ENCODE measurements around the gene COL5A1. TPM values are rescaled to one million over a fixed set of nuclear protein-coding genes. Genes with fewer than 3 reads are reported as not detected.

Gene COL5A1
- total RNA-seq, 1 donor, result 295 TPM

DNA sequence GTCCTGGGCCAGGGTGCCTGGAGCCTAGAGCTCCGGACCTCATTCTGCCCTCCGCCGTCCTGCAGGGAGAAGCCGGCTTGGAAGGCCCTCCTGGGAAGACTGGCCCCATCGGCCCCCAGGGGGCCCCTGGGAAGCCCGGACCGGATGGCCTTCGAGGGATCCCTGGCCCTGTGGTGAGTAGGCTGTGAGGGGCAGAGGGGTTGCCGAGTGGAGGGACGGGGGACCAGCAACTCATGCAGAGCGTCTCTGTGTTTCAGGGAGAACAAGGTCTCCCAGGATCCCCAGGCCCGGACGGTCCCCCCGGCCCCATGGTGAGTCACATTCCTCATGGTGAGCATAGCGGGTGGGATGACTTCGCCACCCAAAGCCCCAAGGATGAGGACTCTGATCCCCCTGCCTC is 177.0 kb downstream of the COL5A1 start:
- TF ChIP-seq, protein P1, sequence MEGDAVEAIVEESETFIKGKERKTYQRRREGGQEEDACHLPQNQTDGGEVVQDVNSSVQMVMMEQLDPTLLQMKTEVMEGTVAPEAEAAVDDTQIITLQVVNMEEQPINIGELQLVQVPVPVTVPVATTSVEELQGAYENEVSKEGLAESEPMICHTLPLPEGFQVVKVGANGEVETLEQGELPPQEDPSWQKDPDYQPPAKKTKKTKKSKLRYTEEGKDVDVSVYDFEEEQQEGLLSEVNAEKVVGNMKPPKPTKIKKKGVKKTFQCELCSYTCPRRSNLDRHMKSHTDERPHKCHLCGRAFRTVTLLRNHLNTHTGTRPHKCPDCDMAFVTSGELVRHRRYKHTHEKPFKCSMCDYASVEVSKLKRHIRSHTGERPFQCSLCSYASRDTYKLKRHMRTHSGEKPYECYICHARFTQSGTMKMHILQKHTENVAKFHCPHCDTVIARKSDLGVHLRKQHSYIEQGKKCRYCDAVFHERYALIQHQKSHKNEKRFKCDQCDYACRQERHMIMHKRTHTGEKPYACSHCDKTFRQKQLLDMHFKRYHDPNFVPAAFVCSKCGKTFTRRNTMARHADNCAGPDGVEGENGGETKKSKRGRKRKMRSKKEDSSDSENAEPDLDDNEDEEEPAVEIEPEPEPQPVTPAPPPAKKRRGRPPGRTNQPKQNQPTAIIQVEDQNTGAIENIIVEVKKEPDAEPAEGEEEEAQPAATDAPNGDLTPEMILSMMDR (IDR thresholded peaks at IDR 0.05; ENCODE audit: insufficient read depth, low read depth, low read length), result no peak
- no peak for DNase-seq (ENCODE audit: low read depth)
- no peak overlapping the region for H3K4me3 ChIP-seq (ENCODE audit: low read depth, low read length)

DNA sequence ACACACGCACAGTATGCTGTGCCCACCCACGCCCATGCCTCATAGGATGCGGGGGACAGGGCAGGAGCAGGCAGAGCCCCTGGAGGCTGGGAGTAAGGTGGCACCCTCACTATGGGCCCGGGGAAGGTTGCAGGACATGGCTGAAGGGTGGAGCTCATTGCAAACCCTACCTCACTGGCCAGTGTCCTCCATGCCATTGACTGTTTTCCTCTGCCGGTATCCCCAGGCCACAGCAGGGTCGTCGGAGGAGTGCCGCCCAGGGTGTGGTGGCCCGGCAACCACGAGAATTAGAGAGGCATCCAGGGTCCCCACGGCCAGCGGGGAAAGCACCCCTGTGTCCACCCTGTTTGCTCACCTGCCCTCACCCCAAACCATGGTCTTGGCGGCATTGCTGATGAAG is 179.3 kb downstream of the COL5A1 start:
- no peak overlapping the region for H3K4me3 ChIP-seq (ENCODE audit: low read depth, low read length)
- TF ChIP-seq, protein P1 (IDR thresholded peaks at IDR 0.05; ENCODE audit: insufficient read depth, low read depth, low read length), result no peak
- DNase-seq (ENCODE audit: low read depth), result no peak

DNA sequence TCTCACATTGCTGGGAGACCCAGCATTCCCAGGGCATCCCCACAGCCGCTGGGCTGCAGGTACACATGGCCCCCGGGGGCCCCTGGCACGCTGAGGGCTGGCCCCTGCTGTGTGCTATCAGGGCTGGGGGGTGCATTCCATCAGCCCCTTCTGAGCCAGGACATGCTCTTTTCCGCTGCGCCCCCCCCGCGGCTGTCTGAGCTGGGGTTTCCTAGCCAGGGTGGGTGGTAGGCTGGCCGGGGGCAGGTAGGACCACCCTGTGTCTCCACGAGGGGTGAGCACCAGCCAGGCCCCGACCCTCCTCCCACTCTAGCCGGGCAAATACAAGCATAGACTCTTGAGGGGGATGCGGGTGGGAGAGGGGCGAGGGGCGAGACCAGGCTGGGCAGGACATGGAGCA is 180.9 kb downstream of the COL5A1 start:
- no peak for DNase-seq (ENCODE audit: low read depth)
- no peak overlapping the region for H3K4me3 ChIP-seq (ENCODE audit: low read depth, low read length)
- TF ChIP-seq, protein P1 (IDR thresholded peaks at IDR 0.05; ENCODE audit: insufficient read depth, low read depth, low read length), result no peak

DNA sequence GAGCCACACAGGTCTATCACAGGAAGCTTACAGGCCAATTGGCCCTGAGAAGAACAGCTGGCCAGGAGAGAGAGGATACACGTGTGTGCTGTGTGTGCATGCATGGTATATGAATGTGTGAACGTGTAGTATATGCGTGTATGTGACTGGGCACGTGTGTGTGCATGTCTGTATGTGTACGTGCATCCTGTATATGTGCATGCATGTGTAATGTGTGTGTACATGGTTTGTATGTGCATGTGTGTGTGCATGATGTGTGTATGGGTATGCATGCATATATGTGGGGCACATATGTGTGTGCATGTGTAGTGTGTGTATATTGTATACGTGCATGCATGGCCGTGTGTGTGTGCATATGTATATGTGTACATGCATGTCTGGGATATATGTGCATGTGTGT is 182.0 kb downstream of the COL5A1 start:
- no peak overlapping the region for H3K4me3 ChIP-seq (ENCODE audit: low read depth, low read length)
- DNase-seq (ENCODE audit: low read depth), result no peak

DNA sequence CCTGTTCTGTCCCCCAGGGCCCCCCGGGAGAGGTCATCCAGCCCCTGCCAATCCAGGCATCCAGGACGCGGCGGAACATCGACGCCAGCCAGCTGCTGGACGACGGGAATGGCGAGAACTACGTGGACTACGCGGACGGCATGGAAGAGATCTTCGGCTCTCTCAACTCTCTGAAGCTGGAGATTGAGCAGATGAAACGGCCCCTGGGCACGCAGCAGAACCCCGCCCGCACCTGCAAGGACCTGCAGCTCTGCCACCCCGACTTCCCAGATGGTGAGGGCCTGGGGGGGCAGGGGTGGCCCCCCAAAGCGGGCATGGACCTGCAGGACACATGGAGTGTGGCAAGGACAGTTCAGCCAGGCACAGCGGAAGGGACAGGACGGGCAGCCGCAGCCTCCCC is 183.0 kb downstream of the COL5A1 start:
- TF ChIP-seq, protein P1 (IDR thresholded peaks at IDR 0.05; ENCODE audit: insufficient read depth, low read depth, low read length), result no peak
- H3K4me3 ChIP-seq (ENCODE audit: low read depth, low read length), result no peak overlapping the region
- DNase-seq (ENCODE audit: low read depth), result no peak

More for the DNA sequence above, 182.0 kb downstream of the COL5A1 start:
- TF ChIP-seq, protein P1 (IDR thresholded peaks at IDR 0.05; ENCODE audit: insufficient read depth, low read depth, low read length), result no peak

DNA sequence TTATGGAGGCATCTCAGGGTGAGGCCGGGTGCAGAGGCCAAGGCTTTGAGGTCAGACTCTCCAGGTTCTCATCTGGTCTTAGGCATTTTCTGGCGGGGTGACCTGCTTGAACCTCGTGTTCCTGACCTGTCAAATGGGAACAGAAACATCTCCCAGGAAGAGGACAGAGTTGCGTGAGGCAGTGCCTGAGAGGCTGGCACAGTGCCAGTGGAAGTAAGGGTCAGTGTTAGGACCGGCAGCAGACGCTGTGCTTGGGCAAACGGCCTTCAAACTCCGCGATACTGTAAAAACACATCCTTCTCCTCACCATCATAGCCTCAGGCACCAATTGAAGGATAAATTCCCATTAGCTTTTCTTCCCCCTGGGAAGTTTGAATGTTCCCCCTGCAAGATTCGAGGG is 183.4 kb downstream of the COL5A1 start:
- DNase-seq (ENCODE audit: low read depth), result no peak
- no peak overlapping the region for H3K4me3 ChIP-seq (ENCODE audit: low read depth, low read length)
- TF ChIP-seq, protein P1 (IDR thresholded peaks at IDR 0.05; ENCODE audit: insufficient read depth, low read depth, low read length), result no peak

Measured in fibroblast of villous mesenchyme (primary cell).